ENCODE results near the gene CAVIN1. TPM values are rescaled to one million over a fixed set of nuclear protein-coding genes. Genes with fewer than 3 reads are reported as not detected.
"Not testable (repeated sequence)": the region's sequence is repeated elsewhere in the genome, so short reads cannot be mapped to it uniquely, and the experiment has no call there.

The CAVIN1 gene
- total RNA-seq, 2 experiments from 2014 or later = 0.64 to 0.67 TPM

DNA sequence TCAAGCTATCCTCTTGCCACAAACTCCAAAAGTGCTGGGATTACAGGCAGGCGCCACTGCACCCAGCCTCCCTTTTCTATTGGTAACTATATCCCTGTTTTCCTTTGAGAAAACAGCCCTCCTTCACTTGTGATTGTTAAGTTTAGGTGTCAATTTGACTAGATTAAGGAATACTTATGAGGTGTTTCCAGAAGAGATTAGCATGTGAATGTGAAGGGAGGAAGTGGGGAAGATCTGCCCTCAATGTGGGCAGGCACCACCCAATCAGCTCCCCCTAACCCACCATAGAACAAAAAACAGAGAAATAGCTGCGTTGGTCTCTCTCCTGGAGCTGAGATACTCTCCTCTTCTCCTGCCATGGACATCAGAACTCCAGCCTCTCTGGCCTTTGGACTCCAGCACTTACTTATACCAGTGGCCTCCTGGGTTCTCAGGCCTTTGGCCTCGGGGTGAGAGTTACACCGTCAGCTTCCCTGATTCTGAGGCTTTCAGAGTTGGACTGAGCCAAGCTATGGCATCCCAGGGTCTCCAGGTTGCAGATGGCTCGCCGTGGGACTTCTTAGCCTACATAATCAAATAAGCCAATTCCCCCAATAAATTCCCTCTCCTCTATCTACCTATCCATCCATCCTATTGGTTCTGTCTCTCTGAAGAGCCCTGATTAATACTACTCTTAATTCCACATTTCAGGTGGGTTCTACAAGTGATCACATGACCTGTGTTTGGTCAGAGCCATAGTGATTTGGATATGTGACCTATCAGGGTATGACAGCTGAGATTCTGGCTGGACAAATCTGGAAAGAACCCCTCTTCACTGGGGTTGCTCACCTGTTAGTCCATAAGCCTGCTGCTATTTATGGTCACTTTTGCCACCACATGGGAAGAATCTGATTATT, 22.9 kb downstream of the CAVIN1 start:
- H3K27me3 Mint-ChIP-seq (ENCODE audit: low read depth) = no peaks in the 10 kb centered on the region
- no peaks in the 10 kb centered on the region for H3K36me3 Mint-ChIP-seq (ENCODE audit: low read depth)
- intact Hi-C loops (cut with micrococcal nuclease) = no loop called here
- peaks cover 29% of the 10 kb centered on the region for H3K4me1 Mint-ChIP-seq (ENCODE audit: low read depth)
- no peak overlapping the region for H3K4me3 Mint-ChIP-seq
- H3K27ac Mint-ChIP-seq = no peak overlapping the region
- CTCF ChIA-PET = interaction anchor here (0.6 to 10.4 kb wide), 6 partner anchors 8 to 237 kb away, joined by 3 to 442 read pairs (median 6); partner anchors contain the start of gene STAT3
- no peak for DNase-seq
- no peaks in the 10 kb centered on the region for H3K9me3 Mint-ChIP-seq

GRCh38 chr17:42399121-42399520, 23.9 kb downstream of the CAVIN1 start:
- intact Hi-C loops (cut with micrococcal nuclease) = no loop called here
- Mint-ChIP-seq H3K9me3 (no peaks in the 10 kb centered on the region), H3K36me3 (ENCODE audit: low read depth) (peaks cover 2% of the 10 kb centered on the region), H3K27ac (no peak overlapping the region), H3K27me3 (ENCODE audit: low read depth) (no peaks in the 10 kb centered on the region), H3K4me3 (no peak overlapping the region), H3K4me1 (ENCODE audit: low read depth) (peaks cover 31% of the 10 kb centered on the region)
- no peak for DNase-seq
- CTCF ChIA-PET = interaction anchor here (2.1 to 10.4 kb wide), 4 partner anchors 10 to 220 kb away, joined by 5 to 442 read pairs (median 11); partner anchors contain the start of gene STAT3

DNA sequence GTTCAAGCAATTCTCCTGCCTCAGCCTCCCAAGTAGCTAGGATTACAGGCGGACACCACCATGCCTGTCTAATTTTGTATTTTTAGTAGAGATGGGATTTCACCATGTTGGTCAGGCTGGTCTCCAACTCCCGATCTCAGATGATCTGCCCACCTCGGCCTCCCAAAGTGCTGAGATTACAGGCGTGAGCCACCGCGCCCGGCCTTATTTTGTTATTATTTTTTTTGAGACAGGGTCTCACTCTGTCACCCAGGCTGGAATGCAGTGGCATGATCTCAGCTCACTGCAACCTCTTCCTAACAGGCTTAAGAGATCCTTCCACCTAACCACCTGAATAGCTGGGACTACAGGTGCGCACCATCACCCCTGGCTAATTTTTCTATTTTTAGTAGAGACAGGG, 27.5 kb downstream of the CAVIN1 start:
- H3K9me3 Mint-ChIP-seq; H3K36me3 Mint-ChIP-seq (ENCODE audit: low read depth); intact Hi-C loops (cut with micrococcal nuclease); H3K27ac Mint-ChIP-seq; H3K4me3 Mint-ChIP-seq; DNase-seq; H3K27me3 Mint-ChIP-seq (ENCODE audit: low read depth): not testable (repeated sequence)
- peaks cover 24% of the 10 kb centered on the region for H3K4me1 Mint-ChIP-seq (ENCODE audit: low read depth)
- CTCF ChIA-PET = interaction anchor here (0.9 kb wide), 2 partner anchors 73 to 1341 kb away, joined by 3 read pairs; no protein-coding TSS in a partner anchor

- CTCF ChIA-PET = interaction anchor here (0.7 to 2.1 kb wide), 3 partner anchors 8 to 69 kb away, joined by 3 to 8 read pairs (median 3); no protein-coding TSS in a partner anchor
- intact Hi-C loops (cut with micrococcal nuclease) = no loop called here
- Mint-ChIP-seq H3K4me3 (no peak overlapping the region), H3K27ac (no peak overlapping the region), H3K36me3 (ENCODE audit: low read depth) (peaks cover 2% of the 10 kb centered on the region), H3K27me3 (ENCODE audit: low read depth) (no peaks in the 10 kb centered on the region), H3K4me1 (ENCODE audit: low read depth) (peaks cover 24% of the 10 kb centered on the region), H3K9me3 (no peaks in the 10 kb centered on the region)
- no peak for DNase-seq
Observed at GRCh38 chr17:42394838-42395237, 28.2 kb downstream of the CAVIN1 start.

GRCh38 chr17:42392692-42393415, 30.2 kb downstream of the CAVIN1 start:
- CTCF ChIA-PET = interaction anchor here (0.6 to 4.8 kb wide), 7 partner anchors 7 to 80 kb away, joined by 3 to 59 read pairs (median 4); no protein-coding TSS in a partner anchor
- Mint-ChIP-seq H3K4me3 (no peak overlapping the region), H3K9me3 (no peaks in the 10 kb centered on the region), H3K4me1 (ENCODE audit: low read depth) (peaks cover 28% of the 10 kb centered on the region), H3K27me3 (ENCODE audit: low read depth) (no peaks in the 10 kb centered on the region), H3K27ac (peak overlapping the region; percentile 18), H3K36me3 (ENCODE audit: low read depth) (peaks cover 5% of the 10 kb centered on the region)
- intact Hi-C loops (cut with micrococcal nuclease) = no loop called here
- no peak for DNase-seq

GRCh38 chr17:42391439-42391838, 31.6 kb downstream of the CAVIN1 start:
- H3K9me3 Mint-ChIP-seq; intact Hi-C loops (cut with micrococcal nuclease); DNase-seq; H3K27me3 Mint-ChIP-seq (ENCODE audit: low read depth); H3K4me3 Mint-ChIP-seq: not testable (repeated sequence)
- CTCF ChIA-PET = interaction anchor here (0.6 to 4.8 kb wide), 5 partner anchors 13 to 79 kb away, joined by 3 to 59 read pairs (median 3); no protein-coding TSS in a partner anchor
- H3K4me1 Mint-ChIP-seq (ENCODE audit: low read depth) = peaks cover 30% of the 10 kb centered on the region
- peak overlapping the region; percentile 53 for H3K27ac Mint-ChIP-seq
- H3K36me3 Mint-ChIP-seq (ENCODE audit: low read depth) = peaks cover 15% of the 10 kb centered on the region

DNA sequence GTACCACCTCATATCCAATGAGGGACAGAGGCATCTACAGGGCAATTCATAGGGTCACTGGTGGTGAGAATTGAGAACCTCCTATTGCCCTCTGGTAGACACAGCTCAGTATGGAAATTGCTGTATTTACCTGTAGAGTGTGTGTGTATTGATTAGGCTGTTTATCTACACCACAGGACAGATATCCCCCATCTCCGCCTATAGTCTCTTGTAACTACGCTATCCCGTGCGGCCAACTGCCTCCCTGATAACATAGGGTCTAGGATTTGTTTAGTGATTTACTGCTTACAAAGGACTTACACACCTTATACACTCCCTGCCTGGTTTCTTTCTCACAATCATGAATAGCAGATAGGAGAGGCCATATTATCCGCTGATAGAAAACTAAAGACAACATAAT, 33.2 kb downstream of the CAVIN1 start:
- H3K9me3 Mint-ChIP-seq = no peaks in the 10 kb centered on the region
- H3K4me1 Mint-ChIP-seq (ENCODE audit: low read depth) = peaks cover 40% of the 10 kb centered on the region
- peaks cover 28% of the 10 kb centered on the region for H3K36me3 Mint-ChIP-seq (ENCODE audit: low read depth)
- no peak for DNase-seq
- H3K4me3 Mint-ChIP-seq = peak overlapping the region; percentile 63
- CTCF ChIA-PET = interaction anchor here (0.5 to 4.8 kb wide), 9 partner anchors 9 to 209 kb away, joined by 3 to 59 read pairs (median 7); no protein-coding TSS in a partner anchor
- H3K27me3 Mint-ChIP-seq (ENCODE audit: low read depth) = no peaks in the 10 kb centered on the region
- H3K27ac Mint-ChIP-seq = peak overlapping the region; percentile 100
- intact Hi-C loops (cut with micrococcal nuclease) = loop anchor here (1.0 to 2.0 kb wide), 4 partner anchors 8 to 701 kb away; partner anchors contain the start of gene EIF1

DNA sequence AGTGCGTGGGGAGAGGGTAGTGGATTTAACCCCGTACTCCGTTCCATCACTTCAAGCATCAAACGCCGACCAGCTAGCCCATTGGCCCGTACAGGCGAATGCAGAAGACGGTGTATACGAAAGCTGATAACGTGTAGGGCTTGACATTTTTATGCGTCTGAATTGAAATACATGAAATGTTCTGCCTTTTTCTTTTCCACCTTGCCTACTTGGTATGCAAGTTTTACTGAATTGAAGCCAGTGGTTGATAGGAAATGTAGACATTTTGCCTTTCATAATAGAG, 34.0 kb downstream of the CAVIN1 start:
- Mint-ChIP-seq H3K9me3 (no peaks in the 10 kb centered on the region), H3K36me3 (ENCODE audit: low read depth) (peaks cover 33% of the 10 kb centered on the region), H3K4me3 (peak overlapping the region; percentile 97), H3K27me3 (ENCODE audit: low read depth) (no peaks in the 10 kb centered on the region), H3K27ac (peak overlapping the region; percentile 100), H3K4me1 (ENCODE audit: low read depth) (peaks cover 47% of the 10 kb centered on the region)
- CTCF ChIA-PET = interaction anchor here (0.8 to 4.8 kb wide), 12 partner anchors 10 to 79 kb away, joined by 3 to 59 read pairs (median 6); no protein-coding TSS in a partner anchor
- DNase-seq = no peak
- intact Hi-C loops (cut with micrococcal nuclease) = loop anchor here (1.0 to 2.0 kb wide), 4 partner anchors 9 to 700 kb away; partner anchors contain the start of gene EIF1

GRCh38 chr17:42388381-42389134, 34.5 kb downstream of the CAVIN1 start, which contains the start of gene STAT3:
STAT3 (minus strand) TSS chr17:42388442; CDS start chr17:42348516, 39,926 bp downstream.
- H3K9me3 Mint-ChIP-seq = no peaks in the 10 kb centered on the region
- CTCF ChIA-PET = interaction anchor here (0.6 to 4.8 kb wide), 15 partner anchors 10 to 79 kb away, joined by 3 to 59 read pairs (median 4); no protein-coding TSS in a partner anchor
- H3K4me1 Mint-ChIP-seq (ENCODE audit: low read depth) = peaks cover 47% of the 10 kb centered on the region
- DNase-seq = peak; percentile 100
- peaks cover 37% of the 10 kb centered on the region for H3K36me3 Mint-ChIP-seq (ENCODE audit: low read depth)
- intact Hi-C loops (cut with micrococcal nuclease) = loop anchor here (1.0 to 2.0 kb wide), 9 partner anchors 9 to 700 kb away; partner anchors contain the start of gene EIF1
- peak within 1 kb of the TSS; percentile 97 for H3K4me3 Mint-ChIP-seq
- peak within 1 kb of the TSS; percentile 100 for H3K27ac Mint-ChIP-seq
- no peaks in the 10 kb centered on the region for H3K27me3 Mint-ChIP-seq (ENCODE audit: low read depth)

- CTCF ChIA-PET = interaction anchor here (0.6 to 4.8 kb wide), 13 partner anchors 9 to 76 kb away, joined by 3 to 59 read pairs (median 6); no protein-coding TSS in a partner anchor
- Mint-ChIP-seq H3K9me3 (no peaks in the 10 kb centered on the region), H3K36me3 (ENCODE audit: low read depth) (peaks cover 42% of the 10 kb centered on the region), H3K27ac (peak overlapping the region; percentile 100), H3K27me3 (ENCODE audit: low read depth) (no peaks in the 10 kb centered on the region), H3K4me1 (ENCODE audit: low read depth) (peaks cover 52% of the 10 kb centered on the region), H3K4me3 (peak overlapping the region; percentile 97)
- DNase-seq = peak; percentile 65
- intact Hi-C loops (cut with micrococcal nuclease) = loop anchor here (1.0 to 2.0 kb wide), 6 partner anchors 9 to 699 kb away; partner anchors contain the start of gene EIF1
Observed at GRCh38 chr17:42387661-42388380, 35.2 kb downstream of the CAVIN1 start.
